WTC11 (cell line): ENCODE measurements around the gene SEC16A.

ENCODE experiments used
- CTCF ChIP-seq: fragments of 200-600 bp; IDR thresholded peaks from 2 replicates; pipeline ENCODE4 v1.8.0; 2022; ENCODE audit warnings: antibody characterized with exemption
- JUN ChIP-seq: sonication (generic); formaldehyde crosslinking; IDR thresholded peaks from 2 replicates; pipeline ENCODE4 v1.8.0; 2023; ENCODE audit warnings: mild to moderate bottlenecking, missing genetic modification reagents
- MLX ChIP-seq: sonication (generic); formaldehyde crosslinking; IDR thresholded peaks from 2 replicates; pipeline ENCODE4 v1.8.1; 2023; ENCODE audit warnings: mild to moderate bottlenecking, missing genetic modification reagents, moderate library complexity

GRCh38 chr9:136462664-136463063 lies 20.2 kb downstream of the SEC16A start:
- TF ChIP-seq JUN (no peak), CTCF (no peak), MLX (CRISPR knock-in tag) (no peak)
